Amniotic epithelial cell (primary cell): Measurements from ENCODE around the gene CDK19.
"Not testable (repeated sequence)": the region's sequence is repeated elsewhere in the genome, so short reads cannot be mapped to it uniquely, and the experiment has no call there.

ENCODE experiments used
- DNase-seq: peaks from one replicate; pipeline ENCODE4 v3.0.0-alpha.2; 2010; ENCODE audit warnings: low read depth

CDK19 gene

DNA sequence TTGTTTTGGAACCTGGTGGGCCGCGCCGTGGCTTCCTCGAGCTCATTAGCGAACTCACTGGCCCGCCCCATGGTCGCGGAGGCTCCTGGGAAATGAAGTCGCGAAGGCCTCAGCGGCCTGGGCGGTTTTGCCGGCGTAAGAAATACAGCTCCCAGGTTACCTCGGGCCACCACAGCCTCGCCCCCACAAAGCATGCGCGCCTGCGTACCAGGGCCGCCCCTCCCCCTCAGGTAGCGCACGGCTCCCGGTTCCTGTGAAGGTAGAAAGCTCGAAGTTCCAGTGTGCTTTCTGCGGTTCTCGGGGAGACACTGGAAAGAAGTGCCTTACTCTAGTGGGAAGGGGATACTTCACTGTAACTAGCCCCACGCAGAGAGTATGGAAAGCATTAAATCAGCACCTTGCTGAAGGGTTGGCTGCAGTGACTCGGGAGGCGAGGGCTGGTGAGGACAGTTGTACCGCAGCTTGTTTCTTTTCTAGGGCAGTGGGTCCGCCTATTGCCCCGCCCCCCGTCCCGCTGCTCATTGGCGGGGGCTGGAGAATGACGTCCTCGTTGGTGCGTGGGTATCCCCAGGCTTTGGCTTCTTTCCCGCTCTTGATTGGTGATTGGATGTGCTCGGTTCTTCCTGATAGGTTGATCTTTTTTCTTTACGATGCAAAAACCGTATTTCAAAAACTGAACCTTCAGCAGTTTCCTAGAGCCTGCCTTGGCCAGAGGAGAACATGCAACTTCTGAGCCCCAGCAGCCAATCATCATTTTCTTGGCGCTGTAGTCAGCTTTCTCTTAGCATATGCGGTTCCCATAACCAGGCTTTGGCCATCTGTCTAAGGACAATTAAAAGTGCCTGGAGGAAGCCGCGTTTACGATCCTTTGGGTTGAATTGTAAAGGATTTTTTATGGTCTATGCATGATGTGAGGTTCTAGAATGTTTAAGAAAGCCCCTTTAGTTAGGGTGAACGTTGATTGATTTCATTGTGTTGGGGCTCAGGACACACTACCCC, at the start of gene CDK19:
TSS of gene CDK19 (minus strand) at position 59 of the 999 bp plus-strand sequence. CDS start 333 bp downstream, outside the sequence.
- peak; percentile 98 for DNase-seq

DNA sequence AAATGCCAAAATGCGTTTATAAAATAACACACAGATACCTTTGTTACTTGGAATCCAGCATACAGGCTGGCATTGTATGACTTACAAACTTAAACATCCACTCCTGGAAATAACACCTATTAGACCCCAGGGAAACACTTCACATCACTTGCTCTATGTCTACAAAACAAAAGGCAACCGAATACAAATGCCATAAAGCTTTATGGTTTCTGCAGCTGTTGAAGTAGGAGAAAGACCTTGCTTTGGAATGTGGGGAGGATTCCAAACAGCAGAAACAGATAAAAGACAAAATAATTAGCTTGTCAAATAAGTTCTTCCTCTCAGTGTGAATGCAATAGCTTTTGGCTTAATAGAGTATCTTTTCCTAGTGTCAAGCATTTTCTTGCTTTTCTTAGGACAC, 49.6 kb upstream of the CDK19 start:
- DNase-seq = no peak

DNA sequence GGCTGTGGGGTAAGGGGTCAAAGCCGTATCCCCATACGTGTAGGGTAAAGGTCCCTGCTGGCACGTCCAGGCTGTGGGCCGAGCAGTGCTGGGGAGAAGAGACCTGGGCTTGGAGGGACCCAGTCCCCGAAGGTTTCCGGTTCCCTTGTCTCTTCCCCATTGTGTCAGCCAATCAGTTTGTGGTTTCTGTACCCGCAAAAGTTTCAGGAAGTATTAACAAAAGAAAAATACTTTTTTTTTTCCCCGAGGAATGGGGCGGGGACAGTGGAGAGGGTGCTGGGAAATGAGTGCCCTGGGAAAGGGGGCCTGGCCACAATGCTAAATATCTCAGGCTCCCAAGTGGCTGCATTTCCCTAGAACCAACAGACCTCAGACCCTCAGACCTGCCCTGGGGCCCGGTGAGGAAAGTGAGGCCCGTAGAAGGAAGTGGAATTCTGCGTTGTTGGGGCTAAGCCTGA, 44.1 kb upstream of the CDK19 start:
- DNase-seq = no peak

DNA sequence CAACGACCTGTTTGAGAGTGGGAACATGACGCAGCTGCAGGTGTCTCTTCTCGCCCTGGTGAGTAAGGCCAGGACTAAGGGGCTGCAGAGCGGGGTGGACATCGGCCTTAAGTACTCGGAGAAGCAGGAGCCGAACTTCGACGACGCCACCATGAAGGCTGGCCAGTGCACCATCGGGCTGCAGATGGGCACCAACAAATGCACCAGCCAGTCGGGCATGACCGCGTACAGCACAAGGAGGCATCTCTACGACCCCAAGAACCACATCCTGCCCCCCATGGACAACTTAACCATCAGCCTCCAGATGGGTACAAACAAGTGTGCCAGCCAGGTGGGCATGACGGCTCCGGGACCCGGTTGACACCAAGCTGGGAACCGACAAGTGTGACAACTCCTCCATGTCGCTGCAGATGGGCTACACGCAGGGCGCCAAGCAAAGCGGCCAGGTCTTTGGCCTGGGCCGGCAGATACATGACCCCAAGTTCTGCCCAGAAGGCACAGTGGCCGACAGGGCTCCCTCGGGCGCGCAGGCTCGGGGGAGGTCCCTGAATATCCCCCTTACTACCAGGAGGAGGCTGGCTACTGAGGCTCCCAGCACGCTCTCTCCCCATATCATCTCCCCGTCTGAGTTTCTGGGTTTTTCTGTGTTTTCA, 43.4 kb upstream of the CDK19 start:
- DNase-seq = no peak

DNA sequence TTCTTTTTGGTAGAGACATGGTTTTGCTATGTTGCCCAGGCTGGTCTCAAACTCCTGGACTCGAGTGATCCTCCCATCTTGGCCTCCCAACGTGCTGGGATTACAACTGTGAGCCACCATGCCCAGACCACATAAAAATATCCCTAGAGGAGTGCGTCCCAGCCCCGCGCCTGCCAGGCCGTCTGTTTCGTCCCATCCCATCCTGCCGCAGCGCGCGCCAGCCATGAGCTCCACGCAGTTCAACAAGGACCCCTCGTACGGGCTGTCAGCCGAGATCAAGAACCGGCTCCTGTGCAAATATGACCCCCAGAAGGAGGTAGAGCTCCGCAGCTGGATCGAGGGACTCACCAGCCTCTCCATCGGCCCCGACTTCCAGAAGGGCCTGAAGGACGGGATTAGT, 42.7 kb upstream of the CDK19 start:
- no peak for DNase-seq

DNA sequence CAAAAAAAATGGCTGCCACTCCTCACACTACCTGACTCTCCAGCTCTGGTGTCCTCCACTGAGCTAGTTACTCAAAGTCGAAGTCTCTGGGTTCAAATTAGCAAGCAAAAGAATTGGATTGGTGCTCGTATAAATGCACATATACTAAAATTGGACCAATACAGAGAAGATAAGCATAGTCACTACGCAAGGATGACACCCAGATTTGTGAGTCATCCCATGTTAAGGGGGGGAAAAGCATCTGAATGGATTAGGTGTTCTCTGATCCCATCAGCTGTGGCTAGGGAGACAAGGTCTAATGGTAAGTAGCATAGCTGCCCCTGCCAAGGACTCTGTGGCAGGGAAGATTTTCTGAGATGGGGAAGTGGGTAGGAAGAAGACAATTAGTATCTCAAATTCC, 41.0 kb upstream of the CDK19 start:
- DNase-seq = peak; percentile 57

DNA sequence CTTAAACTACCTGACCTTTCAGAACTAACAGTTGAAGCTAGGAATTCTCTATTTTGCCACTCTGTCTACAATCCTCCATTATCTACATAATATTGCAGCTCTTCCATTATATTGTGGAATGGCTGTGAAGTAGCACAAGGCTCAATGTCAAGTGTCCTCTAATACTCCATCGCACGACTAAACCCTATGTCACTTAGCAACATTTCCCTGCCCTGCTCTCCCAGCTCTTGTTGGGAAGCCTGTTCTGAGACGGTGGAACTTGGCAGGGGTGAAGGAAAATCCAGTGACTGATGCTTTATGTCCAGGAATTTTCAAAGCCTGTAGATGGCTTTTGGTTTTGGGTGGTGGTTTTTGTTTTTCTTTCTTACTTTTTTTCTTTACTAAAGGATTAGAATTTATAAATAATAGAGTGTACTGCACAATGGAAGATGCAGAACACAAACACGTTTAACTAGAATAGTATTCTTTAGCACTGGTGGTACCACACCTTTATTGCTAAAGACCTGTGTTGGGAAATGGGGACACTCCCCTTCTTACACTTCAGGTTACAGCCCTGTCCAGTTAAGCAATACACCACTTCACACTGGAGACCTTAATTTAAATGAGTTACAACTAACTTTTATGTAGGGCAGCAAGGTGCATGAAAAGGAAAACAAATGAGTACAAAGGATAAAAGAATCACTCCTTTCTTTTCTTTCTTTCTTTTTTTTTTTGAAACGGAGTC, 38.6 kb upstream of the CDK19 start:
- DNase-seq = no peak

DNA sequence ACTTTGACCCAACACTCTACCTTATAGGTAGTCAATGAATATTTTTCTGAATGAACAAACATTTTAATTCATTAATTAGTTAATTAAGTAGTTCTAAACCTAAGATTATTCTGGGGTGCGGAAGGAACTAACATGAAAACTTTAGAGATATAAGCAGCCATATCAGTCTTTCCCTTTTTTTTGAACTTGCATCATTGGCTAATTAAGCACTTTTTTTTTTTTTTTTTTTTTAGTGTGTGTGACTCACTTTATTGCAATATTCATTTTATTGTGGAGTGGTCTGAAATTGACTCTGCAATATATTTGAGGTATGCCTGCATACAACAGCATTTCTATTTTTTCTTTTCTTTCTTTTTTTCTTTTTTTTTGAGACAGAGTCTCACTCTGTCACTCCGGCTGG, 37.5 kb upstream of the CDK19 start:
- DNase-seq = peak; percentile 8

DNA sequence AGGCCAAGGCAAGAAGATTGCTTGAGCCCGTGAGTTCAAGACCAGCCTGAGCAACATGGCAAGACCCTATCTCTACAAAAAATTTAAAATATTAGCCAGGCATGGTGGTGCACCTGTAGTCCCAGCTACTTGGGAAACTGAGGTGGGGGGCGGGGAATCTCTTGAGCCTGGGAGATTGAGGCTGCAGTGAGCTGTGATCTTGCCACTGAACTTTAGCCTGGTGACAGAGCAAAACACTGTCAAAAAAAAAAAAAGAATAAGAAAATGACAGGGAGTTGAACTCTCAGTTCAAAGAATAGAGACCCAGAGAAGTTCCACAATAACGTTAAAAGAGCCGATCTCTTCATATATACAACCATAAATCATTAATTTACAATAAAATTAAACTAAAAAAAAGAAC, 34.5 kb upstream of the CDK19 start:
- DNase-seq = no peak

DNA sequence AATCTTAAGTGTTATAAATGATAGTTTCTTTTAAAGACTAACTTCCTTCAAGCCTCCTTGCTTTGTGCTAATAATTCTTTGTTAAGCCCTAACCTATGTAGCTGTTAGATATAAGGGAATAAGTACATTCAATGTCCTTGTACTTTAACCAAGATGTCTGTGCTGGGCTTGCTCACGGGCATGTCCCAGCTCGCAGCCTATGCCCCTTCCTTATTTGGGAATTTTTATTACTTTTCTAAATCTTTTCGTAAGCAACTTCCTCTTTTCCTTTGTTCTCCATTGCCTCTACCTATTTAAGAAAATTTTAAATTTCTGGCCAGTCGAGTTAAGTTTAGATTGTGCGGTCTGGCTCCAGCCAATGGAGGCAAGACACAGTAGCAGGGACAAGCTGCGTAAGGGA, 26.0 kb upstream of the CDK19 start:
- no peak for DNase-seq

DNA sequence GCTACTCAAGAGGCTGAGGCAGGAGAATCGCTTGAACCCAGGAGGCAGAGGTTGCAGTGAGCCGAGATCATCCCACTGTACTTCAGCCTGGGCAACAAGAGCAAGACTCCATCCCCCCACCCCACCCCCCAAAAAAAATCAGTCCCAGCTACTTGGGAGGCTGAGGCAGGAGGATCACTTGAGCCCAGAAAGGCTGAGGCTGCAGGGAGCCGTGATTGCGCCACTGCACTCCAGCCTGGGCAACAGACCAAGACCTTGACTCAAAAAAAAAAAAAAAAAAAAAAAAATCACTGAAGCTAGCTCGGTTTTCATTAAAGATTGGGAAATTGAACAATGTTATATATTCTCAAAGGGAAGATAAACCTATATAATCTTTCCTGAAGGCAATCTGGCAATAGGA, 20.5 kb upstream of the CDK19 start:
- not testable (repeated sequence) for DNase-seq

DNA sequence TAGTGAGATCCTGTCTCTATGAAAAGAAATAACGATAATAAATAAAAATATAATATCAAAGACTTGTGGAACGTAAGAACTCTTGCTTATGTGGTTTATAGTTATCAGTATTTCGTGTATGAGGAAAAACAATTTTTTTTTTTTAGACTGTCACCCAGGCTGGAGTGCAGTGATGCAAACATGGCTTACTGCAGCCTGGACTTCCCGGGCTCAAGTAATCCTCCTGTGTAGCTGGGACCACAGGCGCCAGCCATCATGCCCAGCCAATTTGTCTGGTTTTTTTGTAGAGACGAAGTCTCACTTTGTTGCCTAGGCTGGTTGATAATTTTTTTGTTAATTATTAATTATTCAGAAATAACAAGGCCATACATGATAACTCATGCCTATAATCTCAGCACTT, 18.6 kb upstream of the CDK19 start:
- DNase-seq = no peak

DNA sequence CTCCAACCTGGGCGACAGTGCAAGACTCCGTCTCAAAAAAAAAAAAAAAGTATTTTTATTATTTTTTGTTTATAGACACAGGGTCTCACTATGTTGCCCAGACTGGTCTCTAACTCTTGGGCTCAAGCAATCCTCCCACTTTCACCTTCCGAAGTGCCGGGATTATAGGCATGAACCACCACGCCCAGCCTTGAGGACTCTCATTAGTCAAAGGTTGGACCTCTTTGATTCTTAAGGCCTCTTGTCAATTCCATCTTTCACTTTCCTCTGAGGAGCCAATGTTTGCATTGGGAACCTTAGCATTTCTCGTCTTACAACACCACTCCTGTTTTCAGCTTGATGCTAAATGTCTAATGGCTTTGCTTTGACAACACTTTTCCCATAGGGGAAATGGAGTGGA, 16.1 kb upstream of the CDK19 start:
- DNase-seq = no peak

DNA sequence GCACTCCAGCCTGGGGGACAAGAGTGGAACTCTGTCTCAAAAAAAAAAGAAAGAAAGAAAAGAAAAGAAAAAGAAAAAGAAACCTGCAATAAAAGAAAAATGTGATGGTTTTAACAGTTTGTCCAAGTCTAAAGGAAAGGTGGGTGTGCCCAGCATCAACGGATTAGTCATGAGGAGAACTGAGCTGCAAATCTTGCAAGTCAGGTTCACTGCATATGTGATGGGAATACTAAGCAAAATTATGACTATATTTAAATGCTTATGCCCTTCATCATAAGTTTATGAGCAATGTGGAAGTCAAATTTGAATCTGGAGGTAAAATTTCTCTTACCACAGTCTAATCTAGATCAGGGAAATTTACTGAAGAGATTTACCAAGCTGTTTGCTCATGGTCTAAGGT, 13.1 kb upstream of the CDK19 start:
- DNase-seq = no peak

DNA sequence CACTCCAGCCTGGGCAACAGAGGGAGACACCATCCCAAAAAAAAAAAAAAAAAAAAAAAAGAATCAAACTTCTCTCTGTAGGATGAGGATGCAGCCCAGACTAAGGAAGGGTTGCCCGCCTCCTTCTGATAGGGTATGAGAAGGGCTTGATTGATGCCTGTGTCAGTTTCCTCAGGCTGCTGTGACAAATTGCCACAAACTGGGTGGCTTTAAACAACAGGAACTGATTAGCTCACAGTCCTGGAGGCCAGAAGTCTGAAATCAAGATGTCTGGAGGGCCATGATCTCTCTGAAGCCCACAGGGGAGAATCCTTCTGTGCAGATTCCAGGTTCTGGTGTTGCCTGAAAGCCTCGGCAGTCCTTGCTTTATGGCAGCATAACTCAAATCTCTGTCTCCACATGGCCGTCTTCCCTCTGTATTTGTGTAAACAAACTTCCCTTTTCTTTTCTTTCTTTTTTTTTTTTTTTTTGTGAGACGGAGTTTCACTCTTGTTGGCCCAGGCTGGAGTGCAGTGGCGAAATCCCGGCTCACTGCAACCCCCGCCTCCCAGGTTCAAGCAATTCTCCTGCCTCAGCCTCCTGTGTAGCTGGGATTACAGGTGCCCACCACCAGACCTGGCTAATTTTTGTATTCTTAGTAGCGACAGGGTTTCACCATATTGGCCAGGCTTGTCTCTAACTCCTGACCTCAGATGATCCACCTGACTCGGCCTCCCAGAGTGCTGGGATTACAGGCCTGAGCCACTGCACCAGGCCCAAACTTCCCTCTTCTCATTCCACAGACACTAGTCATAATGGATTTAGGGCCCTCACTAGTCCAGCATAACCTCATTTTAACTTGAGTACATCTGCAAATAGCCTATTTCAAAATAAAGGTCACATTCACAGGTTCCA, 11.2 kb upstream of the CDK19 start:
- DNase-seq = peak; percentile 40

DNA sequence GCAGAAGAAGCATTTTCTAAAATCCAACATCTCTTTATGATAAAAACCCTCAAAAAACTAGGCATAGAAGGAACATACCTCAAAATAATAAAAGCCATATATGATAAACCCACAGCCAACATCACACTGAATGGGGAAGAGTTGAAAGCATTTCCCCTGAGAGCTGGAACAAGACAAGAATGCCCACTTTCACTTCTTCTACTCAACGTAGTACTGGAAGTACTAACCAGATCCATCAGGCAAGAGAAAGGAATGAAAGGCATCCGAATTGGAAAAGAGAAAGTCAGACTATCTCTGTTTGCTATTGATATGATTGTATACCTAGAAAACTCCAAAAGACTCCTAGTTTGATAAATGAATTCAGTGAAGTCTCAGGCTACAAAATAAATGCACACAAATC, 7.9 kb upstream of the CDK19 start:
- no peak for DNase-seq

DNA sequence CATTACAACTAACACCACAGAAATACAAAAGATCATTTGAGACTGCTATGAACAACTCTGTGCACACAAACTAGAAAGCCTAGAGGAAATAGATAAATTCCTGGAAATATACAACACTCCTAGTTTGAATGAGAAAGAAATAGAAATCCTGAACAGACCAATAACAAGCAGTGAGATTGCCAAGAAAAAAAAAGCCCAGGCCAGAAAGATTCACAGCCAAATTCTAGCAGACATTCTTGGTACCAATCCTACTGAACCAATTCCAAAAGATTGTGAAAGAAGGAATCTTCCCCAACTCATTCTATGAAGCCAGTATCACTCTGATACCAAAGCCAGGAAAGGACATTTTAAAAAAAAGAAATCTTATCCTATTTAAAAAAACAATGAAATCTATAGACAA, 7.0 kb upstream of the CDK19 start:
- DNase-seq = no peak

DNA sequence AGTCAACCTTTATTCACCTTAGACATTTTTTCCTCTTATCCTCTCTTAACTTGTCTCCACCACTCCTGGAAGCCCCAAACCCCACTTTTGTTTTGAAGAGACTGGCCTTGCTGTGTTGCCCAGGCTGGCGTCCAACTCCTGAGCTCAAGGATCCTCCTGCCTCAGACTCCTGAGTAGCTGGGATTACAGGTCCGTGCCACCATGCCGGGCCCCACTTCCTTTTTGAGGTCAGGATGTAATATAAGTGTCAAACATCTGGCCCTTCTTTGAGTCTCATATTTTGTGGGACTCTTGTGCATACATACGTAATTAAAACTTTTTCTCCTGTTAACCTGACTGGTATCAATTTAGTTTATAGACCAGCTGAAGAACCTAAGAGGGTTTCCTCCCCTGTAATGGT, 1.4 kb upstream of the CDK19 start:
- no peak for DNase-seq

DNA sequence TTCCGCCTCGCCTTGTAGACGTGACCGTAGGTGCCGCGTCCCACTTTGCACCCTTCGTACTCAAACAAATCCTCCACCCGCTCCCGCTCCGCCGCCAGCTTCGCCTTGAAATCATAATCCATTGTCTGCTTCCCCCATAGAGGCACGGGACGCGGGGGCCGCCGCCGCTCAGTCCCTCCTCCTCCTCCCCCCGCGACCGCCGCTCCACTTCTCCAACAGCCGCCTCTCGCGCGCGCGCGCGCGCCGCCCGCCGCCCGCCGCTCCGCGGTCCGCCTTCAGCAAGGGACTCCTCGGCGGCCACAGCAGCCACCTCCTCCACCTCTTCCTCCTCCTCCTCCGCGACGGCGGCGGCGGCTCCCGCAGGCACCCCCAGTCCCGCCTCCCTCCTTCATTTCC, 256 bp downstream of the CDK19 start:
- DNase-seq = no peak

DNA sequence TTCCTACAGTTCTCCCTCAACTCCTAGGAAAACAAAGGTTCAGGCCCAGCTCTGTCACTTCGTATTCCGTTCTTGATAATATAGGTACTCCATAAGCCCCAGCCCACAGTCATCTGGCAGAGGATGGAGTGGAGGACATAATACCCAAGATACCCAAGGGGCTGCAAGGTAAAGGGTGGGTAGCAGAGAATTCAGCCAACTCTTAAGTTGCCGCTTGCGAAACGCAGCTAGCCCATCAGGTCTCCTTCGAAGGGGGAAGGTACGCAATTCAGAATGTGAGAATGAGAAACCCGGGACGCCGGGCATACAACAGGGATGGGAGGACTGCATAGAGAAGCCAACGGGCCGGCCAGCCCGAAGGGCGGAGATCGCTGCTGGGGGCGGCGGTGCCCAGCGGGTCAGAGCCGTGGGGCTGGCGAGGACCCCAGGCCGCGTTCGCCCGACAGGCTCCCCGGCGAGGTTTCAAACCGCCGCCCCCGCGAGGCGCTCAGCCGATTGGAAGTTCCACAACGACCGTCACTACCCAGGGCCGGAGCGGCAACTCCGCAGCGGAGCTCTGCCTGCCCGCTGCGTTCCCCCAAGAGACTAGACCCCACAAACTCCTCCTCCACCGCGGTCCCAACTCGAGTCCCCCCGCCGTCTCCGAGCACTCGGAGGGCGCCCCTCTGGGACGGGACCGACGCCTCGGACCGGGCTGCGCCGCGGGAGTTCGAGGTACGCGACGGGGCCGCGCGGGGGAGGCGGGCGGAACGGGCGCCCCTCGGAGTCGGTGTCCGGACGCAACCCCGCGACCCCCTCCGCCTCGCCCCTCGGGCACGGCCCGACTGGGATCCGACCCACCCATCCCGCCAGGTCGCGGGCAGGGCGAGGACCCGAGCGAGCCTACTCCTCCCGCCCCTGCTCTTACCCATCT, 911 bp downstream of the CDK19 start:
- DNase-seq = peak; percentile 35
